Measurements from ENCODE around the gene ZNF117. TPM values are rescaled to one million over a fixed set of nuclear protein-coding genes. Genes with fewer than 3 reads are reported as not detected.

The ZNF117 gene
- total and polyA plus RNA-seq, 9 of the 15 experiments (the other 6 are each of a cell fraction or from before 2014, with no cell fraction given): 2.5 to 18.9 (median 14.1) TPM

- TF ChIP-seq BCLAF1 (IDR thresholded peaks at IDR 0.05; ENCODE audit: borderline replicate concordance in 1 of 2, control insufficient read depth in 1 of 2, low read depth in 2 of 2, low read length in 1 of 2): no peak
- TF ChIP-seq ZKSCAN3 (CRISPR knock-in tag; IDR thresholded peaks at IDR 0.05): no peak
- TF ChIP-seq RB1 (IDR thresholded peaks at IDR 0.05; ENCODE audit: low read depth): peak; percentile 77
- TF ChIP-seq CTCFL (IDR thresholded peaks at IDR 0.05; ENCODE audit: borderline replicate concordance, insufficient read depth, low read depth, low read length, poor library complexity, severe bottlenecking): no peak
- TF ChIP-seq MTA3 (IDR thresholded peaks at IDR 0.05; ENCODE audit: borderline replicate concordance): peak; percentile 85
- no peak for TF ChIP-seq TCF7L2 (IDR thresholded peaks at IDR 0.05; ENCODE audit: low read depth, low read length)
- TF ChIP-seq, protein P1, sequence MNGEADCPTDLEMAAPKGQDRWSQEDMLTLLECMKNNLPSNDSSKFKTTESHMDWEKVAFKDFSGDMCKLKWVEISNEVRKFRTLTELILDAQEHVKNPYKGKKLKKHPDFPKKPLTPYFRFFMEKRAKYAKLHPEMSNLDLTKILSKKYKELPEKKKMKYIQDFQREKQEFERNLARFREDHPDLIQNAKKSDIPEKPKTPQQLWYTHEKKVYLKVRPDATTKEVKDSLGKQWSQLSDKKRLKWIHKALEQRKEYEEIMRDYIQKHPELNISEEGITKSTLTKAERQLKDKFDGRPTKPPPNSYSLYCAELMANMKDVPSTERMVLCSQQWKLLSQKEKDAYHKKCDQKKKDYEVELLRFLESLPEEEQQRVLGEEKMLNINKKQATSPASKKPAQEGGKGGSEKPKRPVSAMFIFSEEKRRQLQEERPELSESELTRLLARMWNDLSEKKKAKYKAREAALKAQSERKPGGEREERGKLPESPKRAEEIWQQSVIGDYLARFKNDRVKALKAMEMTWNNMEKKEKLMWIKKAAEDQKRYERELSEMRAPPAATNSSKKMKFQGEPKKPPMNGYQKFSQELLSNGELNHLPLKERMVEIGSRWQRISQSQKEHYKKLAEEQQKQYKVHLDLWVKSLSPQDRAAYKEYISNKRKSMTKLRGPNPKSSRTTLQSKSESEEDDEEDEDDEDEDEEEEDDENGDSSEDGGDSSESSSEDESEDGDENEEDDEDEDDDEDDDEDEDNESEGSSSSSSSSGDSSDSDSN (IDR thresholded peaks at IDR 0.05; ENCODE audit: borderline replicate concordance in 1 of 2, low read depth in 2 of 2, low read length in 2 of 2): peak; percentile 22 to 52; a peak in 3 of 4 replicates
- TF ChIP-seq NR2F6 (CRISPR knock-in tag; IDR thresholded peaks at IDR 0.05): no peak
- no peak for TF ChIP-seq ZNF79 (CRISPR knock-in tag; IDR thresholded peaks at IDR 0.05; ENCODE audit: low read depth)
- TF ChIP-seq FUS (optimal IDR thresholded peaks at IDR 0.05; ENCODE audit: low read depth, low read length): no peak
- TF ChIP-seq JUN (IDR thresholded peaks at IDR 0.05; ENCODE audit: borderline replicate concordance, low read depth, low read length): peak; percentile 30; the same call in 1 of the 2 replicates
- no peak for TF ChIP-seq JUN (CRISPR knock-in tag; IDR thresholded peaks at IDR 0.05; ENCODE audit: borderline replicate concordance)
- TF ChIP-seq CBX1 (IDR thresholded peaks at IDR 0.05; ENCODE audit: low read depth): peak; percentile 74; the same call in 1 of the 2 replicates
- no peak for TF ChIP-seq NCOA4 (IDR thresholded peaks at IDR 0.05; ENCODE audit: partially characterized antibody)
- TF ChIP-seq PRPF4 (IDR thresholded peaks at IDR 0.05; ENCODE audit: insufficient read depth, low read depth, low read length, poor library complexity, severe bottlenecking): no peak
Measured at GRCh38 chr7:65006094-65006992, 15.5 kb upstream of the ZNF117 start, which contains the start of gene ERV3-1 (continued).

All from K562 (cell line).